ENCODE measurements around the gene ELAVL1. TPM values are rescaled to one million over a fixed set of nuclear protein-coding genes. Genes with fewer than 3 reads are reported as not detected.

The ELAVL1 gene
- total and polyA plus RNA-seq, 2 of the 13 experiments (the other 11 are each of a cell fraction or from before 2014, with no cell fraction given): 27.9 to 38.4 TPM

DNA sequence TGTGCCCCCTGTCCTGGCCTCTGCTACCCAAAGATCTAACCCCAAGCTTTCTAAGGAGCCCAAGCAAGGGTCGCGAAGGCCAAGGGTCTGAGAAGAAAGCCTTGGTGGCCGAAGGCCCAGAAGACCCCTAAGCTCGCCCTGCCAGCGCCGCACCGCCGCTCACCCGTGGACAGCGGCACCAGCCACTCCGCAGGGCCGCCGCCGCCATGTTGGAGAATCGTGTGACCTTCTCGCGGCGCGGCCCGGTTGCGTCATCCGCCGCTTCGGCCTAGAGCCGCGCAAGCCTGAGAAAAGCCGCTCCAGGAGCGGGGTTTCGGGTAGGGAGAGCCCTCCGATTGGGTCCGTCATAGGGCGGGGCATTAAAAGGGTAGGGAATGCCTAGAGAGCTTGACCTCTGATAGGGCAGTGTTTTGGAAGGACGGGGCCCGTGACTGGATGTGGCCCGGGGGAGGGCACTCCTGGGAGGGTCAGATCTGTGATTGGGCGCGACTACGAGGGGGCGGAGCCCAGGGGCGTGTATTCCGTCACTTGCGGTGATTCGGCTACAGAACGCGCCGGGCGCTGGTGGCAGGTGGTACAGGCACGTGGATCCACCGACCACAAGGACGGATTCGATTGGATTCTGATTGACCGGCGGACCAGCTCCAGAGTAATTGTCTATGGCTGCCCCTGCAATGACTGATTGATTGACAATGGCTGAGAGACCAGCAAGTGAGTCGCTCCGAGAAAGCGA, 61.8 kb downstream of the ELAVL1 start, which contains the start of gene TIMM44 (continued):
- TF ChIP-seq ZNF652 (CRISPR knock-in tag; IDR thresholded peaks at IDR 0.05; ENCODE audit: borderline replicate concordance, low read depth) (no peak), ZFP90 (CRISPR knock-in tag; IDR thresholded peaks at IDR 0.05; ENCODE audit: borderline replicate concordance) (peak; percentile 64; the same call in 1 of the 2 replicates), ZNF883 (CRISPR knock-in tag; IDR thresholded peaks at IDR 0.05; ENCODE audit: not compliant biosample characterization) (peak; percentile 62), KLF15 (CRISPR knock-in tag; IDR thresholded peaks at IDR 0.05; ENCODE audit: borderline replicate concordance) (peak; percentile 44; the same call in 1 of the 2 replicates), ZNF746 (CRISPR knock-in tag; IDR thresholded peaks at IDR 0.05) (peak; percentile 71; the same call in 1 of the 2 replicates), CBX2 (IDR thresholded peaks at IDR 0.05; ENCODE audit: low read depth, low read length) (no peak), CBX2 (CRISPR knock-in tag; IDR thresholded peaks at IDR 0.05; ENCODE audit: low read depth) (no peak), NFYB (CRISPR knock-in tag; IDR thresholded peaks at IDR 0.05) (peak; percentile 91), SMC3 (IDR thresholded peaks at IDR 0.05; ENCODE audit: low read length) (no peak), KMT2B (CRISPR knock-in tag; IDR thresholded peaks at IDR 0.05) (peak; percentile 71), ARNT (IDR thresholded peaks at IDR 0.05) (no peak), ZNF772 (CRISPR knock-in tag; IDR thresholded peaks at IDR 0.05) (peak; percentile 87; the same call in 1 of the 2 replicates), FOXP1 (IDR thresholded peaks at IDR 0.05) (no peak), FOXP1 (CRISPR knock-in tag; IDR thresholded peaks at IDR 0.05) (no peak), SNAPC2 (CRISPR knock-in tag; IDR thresholded peaks at IDR 0.05) (peak; percentile 95), ARNTL (CRISPR knock-in tag; IDR thresholded peaks at IDR 0.05) (peak; percentile 81; the same call in 1 of the 2 replicates), ELF1 (CRISPR knock-in tag; IDR thresholded peaks at IDR 0.05) (0 out of 2 replicates have a peak, but pooled peaks have one; percentile 27), ZNF639 (CRISPR knock-in tag; conservative IDR thresholded peaks at IDR 0.05) (0 out of 2 replicates have a peak, but pooled peaks have one; percentile 68), ZNF350 (CRISPR knock-in tag; IDR thresholded peaks at IDR 0.05; ENCODE audit: borderline replicate concordance, low read depth) (peak; percentile 96), ZC3H4 (CRISPR knock-in tag; IDR thresholded peaks at IDR 0.05; ENCODE audit: borderline replicate concordance) (no peak), JARID2 (CRISPR knock-in tag; IDR thresholded peaks at IDR 0.05; ENCODE audit: insufficient replicate concordance) (no peak), ZNF367 (CRISPR knock-in tag; IDR thresholded peaks at IDR 0.05; ENCODE audit: borderline replicate concordance) (0 out of 2 replicates have a peak, but pooled peaks have one; percentile 17), SRSF1 (optimal IDR thresholded peaks at IDR 0.05; ENCODE audit: low read depth, low read length) (peak; percentile 39), ELK4 (CRISPR knock-in tag; IDR thresholded peaks at IDR 0.05; ENCODE audit: borderline replicate concordance) (no peak), SMAD9 (CRISPR knock-in tag; IDR thresholded peaks at IDR 0.05) (peak; percentile 69; the same call in 1 of the 2 replicates), HOXA5 (CRISPR knock-in tag; IDR thresholded peaks at IDR 0.05) (peak; percentile 89)
- TF ChIP-seq, protein P1, sequence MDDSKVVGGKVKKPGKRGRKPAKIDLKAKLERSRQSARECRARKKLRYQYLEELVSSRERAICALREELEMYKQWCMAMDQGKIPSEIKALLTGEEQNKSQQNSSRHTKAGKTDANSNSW (CRISPR knock-in tag; IDR thresholded peaks at IDR 0.05; ENCODE audit: borderline replicate concordance): no peak
- TF ChIP-seq, protein P2, sequence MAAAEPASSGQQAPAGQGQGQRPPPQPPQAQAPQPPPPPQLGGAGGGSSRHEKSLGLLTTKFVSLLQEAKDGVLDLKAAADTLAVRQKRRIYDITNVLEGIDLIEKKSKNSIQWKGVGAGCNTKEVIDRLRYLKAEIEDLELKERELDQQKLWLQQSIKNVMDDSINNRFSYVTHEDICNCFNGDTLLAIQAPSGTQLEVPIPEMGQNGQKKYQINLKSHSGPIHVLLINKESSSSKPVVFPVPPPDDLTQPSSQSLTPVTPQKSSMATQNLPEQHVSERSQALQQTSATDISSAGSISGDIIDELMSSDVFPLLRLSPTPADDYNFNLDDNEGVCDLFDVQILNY (CRISPR knock-in tag; conservative IDR thresholded peaks at IDR 0.05): peak; percentile 58; the same call in 1 of the 2 replicates
- TF ChIP-seq, protein P3, sequence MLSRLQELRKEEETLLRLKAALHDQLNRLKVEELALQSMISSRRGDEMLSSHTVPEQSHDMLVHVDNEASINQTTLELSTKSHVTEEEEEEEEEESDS (CRISPR knock-in tag; IDR thresholded peaks at IDR 0.05; ENCODE audit: borderline replicate concordance): no peak
